CD4-positive, alpha-beta T cell treated with Interleukin-21 for 1 hour (primary cell): ENCODE measurements around the gene NUP153.
"Not testable (repeated sequence)": the region's sequence is repeated elsewhere in the genome, so short reads cannot be mapped to it uniquely, and the experiment has no call there.

Source experiments
- DNase-seq: peaks from one replicate; pipeline ENCODE4 v3.0.0-alpha.2; 2020

Gene NUP153

DNA sequence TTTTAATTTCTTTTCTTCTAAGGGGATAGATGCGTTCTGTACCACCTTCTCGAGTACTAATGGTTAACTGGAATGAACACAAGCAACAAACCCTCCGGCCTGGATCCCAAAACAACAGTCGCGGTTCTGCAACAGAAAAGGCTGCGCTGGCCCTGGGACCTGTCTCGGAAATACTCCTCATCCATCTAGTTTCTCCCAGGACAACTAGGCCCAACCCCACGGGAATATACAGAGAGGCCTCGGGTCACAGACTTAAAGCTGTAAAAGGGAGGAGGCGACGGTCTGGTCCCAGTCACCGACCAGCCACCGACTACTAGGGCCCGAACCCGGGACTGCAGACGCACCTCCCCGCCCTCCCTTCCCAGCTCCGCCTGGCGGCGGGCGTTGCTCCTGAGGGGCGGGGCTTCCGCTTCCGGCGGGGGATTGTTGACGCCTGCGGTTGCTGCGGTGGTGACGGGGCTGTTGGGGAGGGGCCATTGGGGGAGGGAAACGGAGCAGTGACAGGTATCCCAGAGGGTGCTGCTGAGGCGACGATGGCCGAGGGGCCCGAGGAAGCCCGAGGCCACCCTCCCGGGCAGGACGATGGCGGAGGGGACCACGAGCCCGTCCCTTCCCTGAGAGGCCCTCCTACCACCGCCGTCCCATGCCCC lies 106.7 kb downstream of the NUP153 start, which contains the start of gene FAM8A1:
Gene FAM8A1 (plus strand): TSS at position 426 of the 650 bp plus-strand sequence. CDS start 108 bp downstream, at position 534.
- peak; percentile 94 for DNase-seq

DNA sequence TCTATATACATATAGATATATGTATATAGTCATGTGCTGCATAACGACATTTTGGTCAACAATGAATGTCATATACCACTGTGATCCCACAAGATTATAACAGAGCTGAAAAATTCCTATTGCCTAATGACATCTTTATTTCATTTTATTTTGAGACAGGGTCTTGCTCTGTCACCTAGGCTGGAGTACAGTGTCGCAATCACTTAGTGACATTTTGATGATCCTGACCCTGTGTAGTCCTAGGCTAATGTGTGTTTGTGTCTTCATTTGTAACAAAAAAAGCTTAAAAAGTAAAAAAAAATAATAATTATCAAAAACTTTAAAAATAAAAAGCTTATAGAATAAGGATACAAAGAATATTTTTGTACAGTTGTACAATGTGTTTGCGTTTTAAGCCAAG lies 110.6 kb downstream of the NUP153 start:
- DNase-seq: no peak

DNA sequence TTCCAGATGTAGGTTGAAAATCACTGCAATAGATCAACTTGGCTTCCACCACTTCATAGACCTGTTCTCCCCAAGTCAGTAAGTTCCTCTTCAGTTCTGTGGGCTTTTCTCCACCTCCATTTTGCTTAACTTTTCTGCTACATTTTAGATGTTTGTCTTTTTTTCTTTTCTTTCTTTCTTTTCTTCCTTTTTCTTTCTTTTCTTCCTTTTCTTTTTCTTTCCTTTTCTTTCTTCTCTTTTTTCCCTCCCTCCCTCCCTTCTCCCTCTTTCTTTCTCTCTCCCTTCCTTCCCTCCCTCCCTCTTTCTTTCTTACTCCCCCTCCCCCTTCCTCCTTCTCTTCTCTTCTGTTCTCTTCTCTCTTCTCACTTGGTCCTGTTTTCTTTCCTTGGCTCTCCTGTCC lies 113.5 kb downstream of the NUP153 start:
- no peak for DNase-seq

DNA sequence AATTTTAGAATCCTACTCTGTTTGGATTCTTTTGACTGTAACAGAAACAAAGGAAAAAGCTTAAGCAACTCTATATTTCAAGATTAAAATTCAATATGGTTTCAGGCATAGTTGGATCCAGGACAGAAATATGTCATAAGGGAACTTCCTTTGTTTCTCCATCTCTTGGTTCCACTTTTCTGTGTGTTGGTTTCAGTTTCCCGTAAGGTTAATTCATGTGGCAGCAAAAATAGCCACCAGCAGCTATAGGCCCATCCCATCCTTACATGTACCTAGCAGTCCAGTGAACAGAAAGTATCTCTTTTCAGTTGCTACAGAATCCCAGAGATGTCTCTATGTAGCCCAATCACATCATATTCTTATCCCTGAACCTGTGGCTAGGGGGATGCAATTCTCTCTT lies 115.4 kb downstream of the NUP153 start:
- DNase-seq: no peak

DNA sequence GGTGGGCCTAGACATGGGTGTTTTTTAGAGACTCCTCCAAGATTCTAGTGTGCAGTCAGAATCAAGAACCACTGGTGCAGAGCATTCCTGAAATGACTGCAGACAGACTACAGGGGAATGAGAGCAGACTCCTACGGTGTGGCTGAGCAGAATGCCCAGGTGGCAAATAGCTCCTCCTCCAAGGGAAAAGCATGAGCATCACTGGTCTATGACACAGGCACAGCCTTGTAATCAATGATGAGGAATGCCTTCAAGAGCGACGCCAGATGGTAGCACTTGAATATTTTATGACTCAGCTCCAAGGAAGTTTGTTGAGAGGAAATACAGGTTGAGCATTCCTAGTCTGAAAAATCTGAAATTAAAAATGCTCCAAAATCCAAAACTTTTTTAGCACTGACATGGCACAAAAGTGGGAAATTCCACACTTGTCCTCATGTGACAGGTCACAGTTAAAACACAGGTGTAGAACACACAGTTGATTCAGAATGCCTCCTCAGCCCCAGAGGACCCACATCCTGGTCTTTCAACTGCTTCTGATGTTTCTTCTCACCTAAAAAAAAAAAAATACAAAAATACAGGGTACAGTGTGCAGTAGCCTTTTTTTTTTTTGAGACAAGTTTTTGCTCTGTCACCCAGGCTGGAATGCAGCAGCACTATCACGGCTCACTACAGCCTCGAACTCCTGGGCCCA lies 117.2 kb downstream of the NUP153 start:
- DNase-seq: no peak

DNA sequence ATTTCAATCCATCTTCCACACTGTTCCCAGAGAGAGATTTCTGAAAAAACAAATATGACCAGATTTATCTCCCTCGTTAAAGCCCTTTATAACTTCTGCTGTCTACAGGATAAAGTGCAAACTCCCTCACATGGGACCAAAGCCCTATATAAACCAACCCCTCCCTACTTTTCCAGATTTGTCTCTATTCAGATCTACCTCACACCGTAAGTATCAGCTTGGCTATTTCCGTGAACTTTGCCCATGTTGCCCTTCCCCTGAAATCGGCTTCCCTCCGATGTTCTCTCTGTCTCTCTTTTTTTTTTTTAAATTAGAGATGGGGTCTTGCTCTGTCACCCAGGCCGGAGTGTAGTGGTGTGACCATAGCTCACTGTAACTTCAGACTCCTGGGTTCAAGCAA lies 118.7 kb downstream of the NUP153 start:
- no peak for DNase-seq

DNA sequence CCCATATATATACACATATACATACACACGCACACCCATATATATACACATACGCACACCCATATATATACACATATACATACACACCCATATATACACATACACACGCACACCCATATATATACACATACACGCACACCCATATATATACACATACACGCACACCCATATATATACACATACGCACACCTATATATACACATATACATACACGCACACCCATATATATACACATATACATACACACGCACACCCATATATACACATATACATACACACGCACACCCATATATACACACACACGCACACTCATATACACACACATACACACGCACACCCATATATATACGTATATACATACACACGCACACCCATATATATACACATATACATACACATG lies 120.1 kb downstream of the NUP153 start:
- DNase-seq: not testable (repeated sequence)

DNA sequence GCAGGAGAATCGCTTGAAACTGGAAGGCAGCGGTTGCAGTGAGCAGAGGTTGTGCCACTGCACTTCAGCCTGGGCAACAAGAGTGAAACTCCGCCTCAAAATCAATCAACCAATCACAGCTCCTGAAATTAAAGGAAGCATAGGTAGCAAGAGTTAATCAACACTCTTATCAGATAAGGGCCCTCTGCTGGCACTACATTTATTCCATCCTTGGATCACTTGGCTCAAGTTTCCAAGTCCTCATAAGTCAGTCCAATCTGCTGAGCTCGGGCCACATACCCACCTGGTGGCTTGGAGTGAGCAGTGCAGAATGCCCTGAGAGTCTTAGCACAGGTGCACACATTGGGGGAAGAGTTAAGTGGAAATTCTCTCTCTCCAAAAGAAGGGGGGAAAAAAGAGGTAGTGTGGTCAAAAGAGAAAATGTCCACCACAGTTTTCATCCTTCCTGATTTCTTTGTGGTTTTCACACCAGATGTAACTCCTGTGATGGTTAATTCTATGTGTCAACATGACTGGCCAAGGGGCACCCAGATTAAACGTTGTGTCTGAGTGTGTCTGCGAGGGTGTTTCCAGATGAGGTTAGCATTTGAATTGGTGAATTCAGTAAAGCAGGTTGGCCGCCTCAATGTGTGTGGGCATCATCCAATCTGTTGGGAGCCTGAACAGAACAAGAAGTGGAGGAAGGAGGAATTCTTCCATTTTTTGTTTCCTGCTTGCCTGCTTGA lies 120.8 kb downstream of the NUP153 start:
- no peak for DNase-seq

DNA sequence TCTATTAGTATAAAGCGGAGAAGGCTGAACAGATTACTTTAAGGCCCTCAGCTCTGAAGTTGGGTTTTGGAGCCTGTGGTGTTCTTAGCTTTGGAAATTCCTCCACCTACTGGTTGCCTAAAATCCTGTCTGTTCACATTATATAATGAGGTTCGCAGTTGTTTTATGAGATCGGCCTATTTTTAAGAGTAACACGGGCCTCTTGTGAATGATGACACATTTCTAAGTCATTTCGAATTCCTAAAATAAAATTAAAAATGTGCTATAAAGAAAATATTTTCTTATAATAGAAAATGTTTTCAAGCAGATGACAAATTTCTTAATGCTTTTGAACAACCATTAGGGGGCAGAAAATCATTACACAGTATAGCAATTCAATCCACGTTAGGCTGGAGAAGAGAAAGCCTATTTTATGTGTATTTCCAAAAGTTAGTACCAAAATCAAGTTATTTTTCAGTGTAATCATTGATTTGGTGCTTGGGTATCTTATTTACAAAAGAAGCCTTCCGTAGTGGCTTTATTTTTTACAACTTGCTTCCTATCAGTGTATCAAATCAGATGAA lies 122.4 kb downstream of the NUP153 start:
- peak; percentile 52 for DNase-seq

DNA sequence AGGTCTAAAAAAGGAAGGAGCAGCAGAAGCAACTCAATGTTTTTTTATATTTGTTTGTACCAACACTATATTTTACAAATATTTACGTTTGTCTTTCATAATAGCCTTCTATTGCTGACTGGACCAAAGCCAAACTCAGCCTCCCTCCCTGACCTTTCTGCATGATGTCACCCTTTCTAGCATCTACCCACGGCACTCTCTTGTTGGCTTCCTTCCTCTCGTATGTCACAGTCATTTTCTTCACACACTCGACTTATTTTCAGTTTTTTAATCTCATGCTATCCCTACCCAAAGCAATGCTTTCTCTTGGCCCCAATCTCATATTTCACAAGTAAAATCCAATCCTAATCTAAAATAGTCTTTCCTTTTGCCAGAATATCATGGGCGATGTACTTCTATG lies 122.9 kb downstream of the NUP153 start:
- no peak for DNase-seq

DNA sequence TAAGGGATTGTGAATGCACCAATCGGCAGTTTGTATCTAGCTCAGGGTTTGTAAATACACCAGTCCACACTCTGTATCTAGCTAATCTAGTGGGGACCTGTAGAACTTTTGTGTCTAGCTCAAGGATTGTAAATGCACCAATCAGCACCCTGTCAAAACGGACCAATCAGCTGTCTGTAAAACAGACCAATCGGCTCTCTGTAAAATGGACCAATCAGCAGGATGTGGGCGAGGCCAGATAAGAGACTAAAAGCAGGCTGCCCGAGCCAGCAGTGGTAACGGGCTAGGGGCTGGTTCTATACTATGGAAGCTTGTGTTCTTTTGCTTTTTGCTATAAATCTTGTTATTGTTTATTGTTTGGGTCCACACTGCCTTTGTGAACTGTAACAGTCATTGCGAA lies 125.4 kb downstream of the NUP153 start:
- not testable (repeated sequence) for DNase-seq

DNA sequence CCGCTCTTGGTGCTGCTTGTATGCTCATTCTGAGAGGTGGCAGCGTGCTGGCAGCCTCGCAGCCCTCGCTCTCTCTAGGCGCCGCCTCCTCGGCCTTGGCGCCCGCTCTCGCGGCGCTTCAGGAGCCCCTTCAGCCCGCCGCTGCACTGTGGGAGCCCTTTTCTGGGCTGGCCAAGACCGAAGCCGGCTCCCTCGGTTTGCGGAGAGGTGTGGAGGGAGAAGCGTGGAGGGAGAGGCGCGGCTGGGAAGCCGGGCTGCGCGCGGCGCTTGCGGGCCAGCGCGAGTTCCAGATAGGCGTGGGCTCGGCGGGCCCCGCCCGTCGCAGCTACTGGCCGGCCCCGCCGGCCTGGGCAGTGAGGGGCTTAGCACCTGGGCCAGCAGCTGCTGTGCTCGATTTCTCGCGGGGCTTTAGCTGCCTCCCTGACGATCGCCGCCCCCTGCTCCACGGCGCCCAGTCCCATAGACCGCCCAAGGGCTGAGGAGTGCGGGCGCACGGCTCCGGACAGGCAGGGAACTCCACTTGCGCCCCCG lies 126.1 kb downstream of the NUP153 start:
- no peak for DNase-seq

DNA sequence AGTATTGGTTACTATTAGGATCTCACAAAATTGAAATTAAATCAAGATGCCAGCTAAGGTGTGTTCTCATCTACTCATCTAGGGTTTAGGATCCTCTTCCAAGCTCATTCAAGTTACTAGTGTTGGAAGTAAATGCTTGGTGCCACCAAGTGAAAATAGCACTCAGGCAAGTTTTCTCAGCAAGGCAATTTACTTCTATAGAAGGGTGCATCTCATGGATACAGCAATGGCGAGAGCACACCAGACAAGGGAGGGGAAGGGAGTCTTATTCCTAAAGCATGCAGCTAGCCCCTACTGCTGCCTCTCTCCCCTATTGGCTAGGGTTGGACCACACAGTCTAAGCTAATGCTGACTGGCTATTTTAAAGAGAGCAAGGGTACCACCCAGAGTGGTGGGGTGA lies 129.7 kb downstream of the NUP153 start:
- no peak for DNase-seq

DNA sequence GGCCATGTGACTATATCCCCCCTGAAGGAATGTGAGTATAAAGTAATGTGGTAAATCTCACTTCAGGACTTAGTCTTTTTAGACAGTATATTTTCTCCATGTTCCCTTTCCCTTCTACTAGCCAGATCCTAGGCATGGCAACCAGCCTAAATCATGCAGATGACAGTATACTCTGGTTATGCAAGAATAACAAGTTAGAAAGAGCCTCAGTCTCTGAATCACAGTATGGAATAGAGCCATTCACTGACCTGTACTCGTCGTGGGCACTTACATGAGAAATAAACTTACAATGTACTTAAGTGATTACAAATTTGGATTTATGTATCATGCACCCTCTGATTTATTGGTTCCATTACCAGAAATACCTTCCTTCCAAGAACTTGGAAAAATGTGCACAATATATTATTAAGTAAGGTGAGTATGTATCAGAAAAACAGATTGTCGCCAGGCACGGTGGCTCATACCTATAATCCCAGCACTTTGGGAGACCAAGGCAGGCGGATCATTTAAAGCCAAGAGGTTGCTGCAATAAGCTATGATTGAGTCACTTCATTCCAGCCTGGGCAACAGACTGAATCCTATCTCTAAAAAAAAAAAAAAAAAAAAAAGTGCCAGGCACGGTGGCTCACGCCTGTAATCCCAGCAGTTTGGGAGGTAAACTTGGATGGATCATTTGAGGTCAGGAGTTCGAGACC lies 131.7 kb downstream of the NUP153 start:
- DNase-seq: no peak

DNA sequence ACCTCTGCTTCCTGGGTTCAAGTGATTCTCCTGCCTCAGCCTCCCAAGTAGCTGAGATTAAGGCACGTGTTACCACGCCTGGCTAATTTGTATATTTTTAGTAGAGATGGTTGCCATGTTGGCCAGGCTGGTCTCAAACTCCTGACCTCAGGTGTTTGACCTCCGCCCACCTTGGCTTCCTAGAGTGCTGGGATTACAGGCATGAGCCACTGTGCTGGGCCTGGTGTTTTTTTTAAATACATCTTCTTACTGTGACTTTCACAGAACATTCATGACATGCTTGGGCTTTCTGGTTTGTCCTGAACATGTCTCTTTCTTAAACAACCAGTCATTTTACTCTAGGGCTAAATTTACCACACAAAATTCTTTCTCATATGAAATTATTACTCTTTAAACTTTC lies 141.3 kb downstream of the NUP153 start:
- DNase-seq: no peak
